Measurements from ENCODE around the gene RAET1E.
"Not testable (repeated sequence)": the region's sequence is repeated elsewhere in the genome, so short reads cannot be mapped to it uniquely, and the experiment has no call there.

Gene RAET1E

DNA sequence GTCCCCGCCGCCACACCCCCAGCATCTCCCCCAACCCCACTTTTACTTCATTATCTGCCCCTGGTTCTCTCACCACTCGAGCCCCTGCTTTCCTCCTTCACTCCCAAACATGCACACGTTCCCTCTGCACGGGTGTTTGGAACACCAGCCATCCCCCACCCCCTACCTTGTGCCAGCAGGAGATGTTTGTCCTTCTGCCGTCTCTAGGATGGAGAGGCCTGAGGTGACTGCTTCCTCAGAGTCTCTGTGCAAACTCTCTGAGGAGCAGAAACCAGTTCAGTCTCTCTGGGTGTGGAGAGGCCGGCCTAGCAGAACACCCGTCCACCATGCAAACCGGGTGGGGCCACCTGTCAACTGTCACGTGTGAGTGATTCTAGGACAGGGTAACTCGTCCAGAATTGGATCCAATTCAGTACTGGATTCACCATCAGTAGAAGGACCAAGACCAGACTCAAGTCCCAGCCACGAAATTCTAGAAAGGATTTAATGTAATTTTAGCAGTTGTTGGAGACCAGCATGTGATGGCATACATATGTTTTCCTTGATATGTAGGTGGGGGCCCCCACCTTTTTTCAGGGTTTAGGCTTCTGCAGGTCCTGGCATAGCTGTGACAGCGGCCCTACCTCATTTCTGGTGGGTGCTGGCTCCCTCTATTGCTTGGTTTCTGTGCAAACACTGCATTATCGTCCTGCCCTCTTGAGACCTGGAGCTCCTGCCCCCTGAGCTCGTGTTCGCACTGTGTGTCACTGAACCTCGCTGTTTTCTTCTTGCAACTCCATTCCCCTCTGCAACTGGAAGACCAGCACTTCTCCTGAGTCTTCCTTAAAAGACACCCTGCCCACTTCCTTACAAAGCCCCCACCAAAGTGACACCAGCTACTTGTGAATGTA lies at the start of gene RAET1E:
RAET1E (minus strand) TSS at position 259 of the 890 bp plus-strand sequence. CDS start 7,212 bp downstream, outside the sequence.
- no peaks in the 10 kb centered on the region for H3K4me1 ChIP-seq (ENCODE audit: insufficient read depth, low read length)
- no peaks in the 10 kb centered on the region for H3K9me3 ChIP-seq (ENCODE audit: insufficient read depth, low read depth, low read length)
- no peak within 1 kb of the TSS for H3K9ac ChIP-seq (ENCODE audit: low read depth, low read length)
- no peak within 1 kb of the TSS for H3K4me3 ChIP-seq (ENCODE audit: low read length)
- no peak within 1 kb of the TSS for H3K27ac ChIP-seq (ENCODE audit: low read length)
- H3K27me3 ChIP-seq (ENCODE audit: insufficient read depth, low read length): peaks cover 4% of the 10 kb centered on the region; the same call in 1 of the 2 replicates
- no peaks in the 10 kb centered on the region for H3K36me3 ChIP-seq (ENCODE audit: insufficient read depth, low read depth, low read length)

- not testable (repeated sequence) for H3K9me3 ChIP-seq (ENCODE audit: insufficient read depth, low read depth, low read length); H3K27ac ChIP-seq (ENCODE audit: low read length); H3K9ac ChIP-seq (ENCODE audit: low read depth, low read length); H3K36me3 ChIP-seq (ENCODE audit: insufficient read depth, low read depth, low read length); H3K4me1 ChIP-seq (ENCODE audit: insufficient read depth, low read length); H3K4me3 ChIP-seq (ENCODE audit: low read length)
- H3K27me3 ChIP-seq (ENCODE audit: insufficient read depth, low read length): peaks cover 78% of the 10 kb centered on the region
Measured at GRCh38 chr6:149947533-149947932, 49.6 kb upstream of the RAET1E start.

DNA sequence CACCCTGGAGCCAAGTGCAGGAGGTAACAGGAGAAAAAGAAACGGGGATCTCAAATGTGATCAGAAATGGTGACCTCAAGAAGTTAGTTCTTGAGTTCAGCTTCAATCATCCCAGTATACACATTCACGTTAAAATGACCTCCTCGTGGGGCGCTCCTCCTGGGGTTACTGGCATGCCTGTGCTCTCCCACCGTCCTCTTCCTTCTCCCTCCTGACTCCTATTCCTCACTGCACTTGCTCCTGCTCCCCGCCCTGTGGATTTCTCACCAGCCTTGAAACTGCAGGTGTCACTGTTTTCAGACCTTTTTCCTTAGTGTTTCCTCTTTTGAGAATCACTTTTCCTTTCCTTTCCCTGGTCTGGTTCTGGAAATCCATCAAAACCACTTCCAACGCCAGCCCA lies 48.7 kb upstream of the RAET1E start:
- H3K4me1 ChIP-seq (ENCODE audit: insufficient read depth, low read length); H3K4me3 ChIP-seq (ENCODE audit: low read length); H3K9me3 ChIP-seq (ENCODE audit: insufficient read depth, low read depth, low read length); H3K27ac ChIP-seq (ENCODE audit: low read length); H3K9ac ChIP-seq (ENCODE audit: low read depth, low read length); H3K36me3 ChIP-seq (ENCODE audit: insufficient read depth, low read depth, low read length): not testable (repeated sequence)
- peaks cover 78% of the 10 kb centered on the region for H3K27me3 ChIP-seq (ENCODE audit: insufficient read depth, low read length)

DNA sequence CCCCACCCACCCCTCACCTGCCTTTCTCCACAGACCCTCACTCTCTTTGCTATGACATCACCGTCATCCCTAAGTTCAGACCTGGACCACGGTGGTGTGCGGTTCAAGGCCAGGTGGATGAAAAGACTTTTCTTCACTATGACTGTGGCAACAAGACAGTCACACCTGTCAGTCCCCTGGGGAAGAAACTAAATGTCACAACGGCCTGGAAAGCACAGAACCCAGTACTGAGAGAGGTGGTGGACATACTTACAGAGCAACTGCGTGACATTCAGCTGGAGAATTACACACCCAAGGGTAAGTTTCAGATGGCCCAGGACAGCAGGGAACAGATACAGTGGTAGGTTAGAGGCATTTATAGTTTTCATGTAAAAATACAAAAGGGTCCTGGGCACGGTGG lies 47.4 kb upstream of the RAET1E start:
- H3K4me3 ChIP-seq (ENCODE audit: low read length); H3K36me3 ChIP-seq (ENCODE audit: insufficient read depth, low read depth, low read length); H3K4me1 ChIP-seq (ENCODE audit: insufficient read depth, low read length); H3K9me3 ChIP-seq (ENCODE audit: insufficient read depth, low read depth, low read length); H3K27ac ChIP-seq (ENCODE audit: low read length); H3K9ac ChIP-seq (ENCODE audit: low read depth, low read length): not testable (repeated sequence)
- H3K27me3 ChIP-seq (ENCODE audit: insufficient read depth, low read length): peaks cover 78% of the 10 kb centered on the region

GRCh38 chr6:149943321-149943720 lies 45.4 kb upstream of the RAET1E start:
- not testable (repeated sequence) for H3K9ac ChIP-seq (ENCODE audit: low read depth, low read length); H3K4me3 ChIP-seq (ENCODE audit: low read length); H3K36me3 ChIP-seq (ENCODE audit: insufficient read depth, low read depth, low read length); H3K9me3 ChIP-seq (ENCODE audit: insufficient read depth, low read depth, low read length); H3K4me1 ChIP-seq (ENCODE audit: insufficient read depth, low read length); H3K27ac ChIP-seq (ENCODE audit: low read length)
- peaks cover 78% of the 10 kb centered on the region for H3K27me3 ChIP-seq (ENCODE audit: insufficient read depth, low read length)

DNA sequence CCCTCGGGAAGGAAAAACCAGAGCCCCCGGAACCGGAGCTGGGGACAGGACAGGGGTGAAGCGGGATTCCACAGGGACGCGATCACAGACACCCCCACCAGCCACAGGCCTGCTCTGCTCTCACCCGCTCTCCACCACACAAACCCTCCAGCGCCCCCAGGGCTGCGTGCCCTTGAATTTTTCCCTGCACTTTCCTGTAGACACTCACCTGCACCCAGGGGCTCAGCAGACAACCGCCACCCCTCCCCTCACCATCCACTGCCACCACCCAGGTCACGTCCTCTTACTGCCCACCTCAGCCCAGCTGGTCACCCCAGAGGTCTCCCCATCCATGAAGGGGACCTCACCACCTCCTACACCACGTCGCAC lies 44.5 kb upstream of the RAET1E start:
- H3K27ac ChIP-seq (ENCODE audit: low read length): no peak overlapping the region
- H3K36me3 ChIP-seq (ENCODE audit: insufficient read depth, low read depth, low read length): no peaks in the 10 kb centered on the region

GRCh38 chr6:149941583-149942460 lies 43.9 kb upstream of the RAET1E start, which contains the start of gene ULBP2:
Gene ULBP2 (plus strand): TSS chr6:149942014. CDS start chr6:149942073, 59 bp downstream.
- Histone ChIP-seq H3K27ac (ENCODE audit: low read length) (no peak within 1 kb of the TSS), H3K9ac (ENCODE audit: low read depth, low read length) (no peak within 1 kb of the TSS), H3K4me1 (ENCODE audit: insufficient read depth, low read length) (no peaks in the 10 kb centered on the region; the same call in 1 of the 2 replicates), H3K4me3 (ENCODE audit: low read length) (peak within 1 kb of the TSS; percentile 79), H3K36me3 (ENCODE audit: insufficient read depth, low read depth, low read length) (no peaks in the 10 kb centered on the region), H3K27me3 (ENCODE audit: insufficient read depth, low read length) (peaks cover 83% of the 10 kb centered on the region), H3K9me3 (ENCODE audit: insufficient read depth, low read depth, low read length) (peaks cover 9% of the 10 kb centered on the region; the same call in 1 of the 2 replicates)

More for the DNA sequence above, 44.5 kb upstream of the RAET1E start:
- H3K9me3 ChIP-seq (ENCODE audit: insufficient read depth, low read depth, low read length): peaks cover 9% of the 10 kb centered on the region; the same call in 1 of the 2 replicates
- H3K4me1 ChIP-seq (ENCODE audit: insufficient read depth, low read length): no peaks in the 10 kb centered on the region; the same call in 1 of the 2 replicates
- no peak overlapping the region for H3K9ac ChIP-seq (ENCODE audit: low read depth, low read length)
- peak overlapping the region; percentile 79; the same call in 1 of the 2 replicates for H3K4me3 ChIP-seq (ENCODE audit: low read length)
- peaks cover 78% of the 10 kb centered on the region for H3K27me3 ChIP-seq (ENCODE audit: insufficient read depth, low read length)

DNA sequence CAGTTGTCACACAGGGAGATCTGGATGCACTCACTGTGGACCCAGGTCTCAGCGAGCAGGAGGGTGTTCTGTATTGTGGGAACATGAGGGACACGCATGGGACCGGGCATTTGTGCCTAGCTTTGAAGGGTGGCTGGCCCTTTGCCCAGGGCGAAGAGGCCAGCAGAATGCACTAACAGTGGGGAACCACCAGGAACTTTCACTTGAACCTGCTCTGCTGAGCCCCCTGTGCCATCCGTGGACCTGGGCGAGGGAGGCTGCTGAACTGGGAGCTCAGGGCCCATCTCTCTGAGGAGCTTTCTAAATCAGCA lies 42.7 kb upstream of the RAET1E start:
- no peaks in the 10 kb centered on the region for H3K36me3 ChIP-seq (ENCODE audit: insufficient read depth, low read depth, low read length)
- peaks cover 87% of the 10 kb centered on the region for H3K27me3 ChIP-seq (ENCODE audit: insufficient read depth, low read length)
- H3K27ac ChIP-seq (ENCODE audit: low read length): no peak overlapping the region
- H3K4me1 ChIP-seq (ENCODE audit: insufficient read depth, low read length): no peaks in the 10 kb centered on the region; the same call in 1 of the 2 replicates
- H3K9me3 ChIP-seq (ENCODE audit: insufficient read depth, low read depth, low read length): peaks cover 9% of the 10 kb centered on the region; the same call in 1 of the 2 replicates
- no peak overlapping the region for H3K9ac ChIP-seq (ENCODE audit: low read depth, low read length)
- H3K4me3 ChIP-seq (ENCODE audit: low read length): no peak overlapping the region

DNA sequence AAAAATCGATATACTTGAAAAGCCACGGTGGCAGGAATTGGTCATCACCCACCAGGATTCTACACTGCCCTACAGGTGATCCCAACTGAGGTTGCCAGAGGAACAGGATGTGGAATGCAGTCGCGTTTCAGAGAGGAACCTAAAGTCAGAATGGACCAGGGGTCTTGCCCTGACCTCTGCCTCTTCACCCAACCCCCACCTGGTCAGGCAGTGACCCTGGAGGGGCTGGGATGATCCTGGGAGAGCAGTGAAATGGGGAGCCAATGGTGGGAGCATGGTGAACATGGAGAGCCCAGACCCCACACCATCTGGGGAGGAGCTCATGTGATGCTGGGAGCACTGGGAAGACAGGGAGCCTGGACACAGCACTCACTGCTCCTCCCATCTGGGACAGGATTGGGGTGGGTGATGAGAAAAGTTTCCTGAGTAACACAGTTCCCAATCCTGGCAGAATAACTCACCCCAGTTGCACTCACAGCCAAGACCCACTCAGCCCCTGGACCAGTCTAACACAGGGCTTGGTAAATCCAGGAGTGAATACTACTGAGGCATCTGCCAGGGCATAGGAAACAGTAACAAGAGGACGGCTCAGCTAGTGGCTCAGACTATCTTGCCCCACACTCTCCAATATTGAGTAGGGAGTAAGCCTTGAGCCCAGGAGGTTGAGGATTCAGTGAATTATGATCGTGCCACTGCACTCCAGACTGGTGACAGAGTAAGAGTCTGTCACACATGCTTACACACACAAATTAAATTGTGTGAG lies 42.2 kb upstream of the RAET1E start:
- Histone ChIP-seq H3K9ac (ENCODE audit: low read depth, low read length) (no peak overlapping the region), H3K27ac (ENCODE audit: low read length) (no peak overlapping the region), H3K4me1 (ENCODE audit: insufficient read depth, low read length) (no peaks in the 10 kb centered on the region; the same call in 1 of the 2 replicates), H3K27me3 (ENCODE audit: insufficient read depth, low read length) (peaks cover 92% of the 10 kb centered on the region), H3K36me3 (ENCODE audit: insufficient read depth, low read depth, low read length) (no peaks in the 10 kb centered on the region), H3K9me3 (ENCODE audit: insufficient read depth, low read depth, low read length) (peaks cover 9% of the 10 kb centered on the region; the same call in 1 of the 2 replicates), H3K4me3 (ENCODE audit: low read length) (no peak overlapping the region)

- Histone ChIP-seq H3K27ac (ENCODE audit: low read length) (no peak overlapping the region), H3K9me3 (ENCODE audit: insufficient read depth, low read depth, low read length) (peaks cover 9% of the 10 kb centered on the region; the same call in 1 of the 2 replicates), H3K36me3 (ENCODE audit: insufficient read depth, low read depth, low read length) (no peaks in the 10 kb centered on the region), H3K4me3 (ENCODE audit: low read length) (no peak overlapping the region), H3K27me3 (ENCODE audit: insufficient read depth, low read length) (peaks cover 100% of the 10 kb centered on the region), H3K4me1 (ENCODE audit: insufficient read depth, low read length) (no peaks in the 10 kb centered on the region; the same call in 1 of the 2 replicates), H3K9ac (ENCODE audit: low read depth, low read length) (no peak overlapping the region)
Measured at GRCh38 chr6:149939356-149939648, 41.4 kb upstream of the RAET1E start.

Measured in iPS-20b (cell line).